GM18858 (cell line): ENCODE data around the gene ASIC1.
A peak's percentile ranks its signal among the peaks of the same experiment; 100 is the strongest.

Experiments used
- ATAC-seq: cut with Tn5 transposase; IDR thresholded peaks from one replicate; pipeline ENCODE4 v1.9.1; 2021; ENCODE audit not compliant: unreplicated experiment

ASIC1 gene

GRCh38 chr12:50060120-50060468 is 2.7 kb downstream of the ASIC1 start:
- ATAC-seq = no peak

DNA sequence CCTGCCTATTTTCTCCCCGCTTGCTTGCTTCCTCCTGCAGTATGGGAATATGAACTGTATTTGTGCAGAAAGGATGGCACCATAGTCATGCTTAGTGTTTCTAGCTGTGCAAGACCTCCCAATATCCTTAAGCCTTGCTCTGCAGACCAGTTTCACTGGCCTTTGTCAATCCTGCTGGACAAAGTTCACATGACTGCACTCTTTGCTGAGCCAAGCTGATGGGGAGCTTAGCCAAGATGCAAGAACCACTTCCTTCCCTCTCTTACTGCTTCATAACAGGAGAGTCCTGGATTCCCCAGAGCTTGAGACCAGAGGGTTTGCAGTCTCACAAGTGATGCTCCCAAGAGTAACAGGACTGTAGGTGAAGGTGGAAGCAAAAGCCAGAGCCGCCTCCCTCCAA is 3.8 kb downstream of the ASIC1 start:
- ATAC-seq = no peak

DNA sequence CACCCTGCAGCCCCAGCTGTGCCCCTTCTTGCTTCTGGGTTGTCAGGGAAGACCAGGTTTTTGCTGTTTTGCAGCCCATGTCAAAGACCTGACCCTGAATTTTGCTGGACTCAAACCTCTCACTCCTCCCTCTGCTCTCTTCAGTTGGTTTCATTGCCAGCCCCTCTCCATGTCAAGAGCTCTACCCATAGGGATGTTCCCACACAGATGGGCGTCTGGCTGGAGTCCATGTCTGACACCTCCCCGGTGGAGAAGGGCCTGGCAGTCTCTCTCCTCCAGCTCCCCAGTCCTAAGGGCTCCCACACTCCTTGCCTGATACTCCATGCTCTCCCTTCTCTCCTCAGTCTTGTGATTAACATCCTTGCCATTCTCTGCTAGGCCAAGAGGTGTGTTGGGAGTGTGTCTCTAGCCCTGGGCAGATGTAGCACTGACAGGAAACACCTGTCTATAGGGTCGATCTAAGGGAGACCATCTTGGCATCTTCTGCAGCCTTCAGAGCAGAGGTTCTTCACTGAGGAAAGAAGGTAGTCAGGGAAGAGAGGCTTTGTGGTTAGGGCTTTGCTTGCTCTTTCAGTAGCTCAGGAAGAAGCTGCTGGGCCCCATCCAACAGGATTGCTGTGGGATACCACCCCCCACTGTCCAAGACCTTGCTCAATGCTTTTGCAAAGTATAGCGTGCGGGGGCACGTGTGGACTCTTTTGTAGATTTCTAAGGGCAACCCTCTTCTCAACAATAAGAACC is 4.7 kb downstream of the ASIC1 start:
- no peak for ATAC-seq

DNA sequence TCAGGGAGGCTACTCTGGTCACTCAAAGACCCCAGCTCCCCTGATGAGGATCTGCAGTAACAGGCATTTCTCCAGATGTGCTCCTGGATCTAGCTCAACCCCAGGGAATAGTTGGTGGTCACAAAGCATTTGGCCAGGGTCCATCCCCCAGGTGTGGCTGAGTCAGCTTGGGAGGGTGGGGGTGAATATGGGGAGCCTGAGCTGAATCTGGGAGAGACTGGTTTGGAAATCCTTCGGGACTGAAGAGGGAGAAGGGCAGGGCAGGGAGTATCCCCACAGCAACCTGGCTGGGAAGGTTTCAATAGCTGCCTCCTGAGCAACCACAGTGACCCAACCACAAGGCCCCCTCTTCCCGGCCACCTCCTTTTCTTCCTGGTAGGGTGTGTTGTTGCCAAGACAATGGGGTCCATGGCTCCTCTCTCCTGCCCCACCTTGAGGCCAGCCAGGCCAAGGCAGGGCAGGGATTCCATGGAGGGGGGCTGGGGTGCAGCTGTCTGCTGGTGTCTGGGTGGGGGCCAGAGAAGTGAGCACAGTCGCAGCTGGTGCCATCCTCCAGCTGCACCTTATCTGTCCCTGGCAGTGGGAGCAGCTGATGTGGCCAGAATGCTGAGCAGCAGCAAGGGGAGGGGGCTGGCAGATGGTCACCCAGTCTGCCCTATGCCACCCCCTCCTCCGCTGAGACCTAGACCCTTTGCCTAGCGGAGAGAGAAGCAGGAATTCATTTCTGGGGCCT is 5.5 kb downstream of the ASIC1 start:
- no peak for ATAC-seq

- ATAC-seq = no peak
Measured at GRCh38 chr12:50065726-50066310, 8.4 kb downstream of the ASIC1 start.

- ATAC-seq = no peak
Measured at GRCh38 chr12:50066402-50066801, 9.0 kb downstream of the ASIC1 start.

GRCh38 chr12:50069069-50069468 is 11.7 kb downstream of the ASIC1 start:
- ATAC-seq = no peak

- no peak for ATAC-seq
Measured at GRCh38 chr12:50069539-50069938, 12.1 kb downstream of the ASIC1 start.

DNA sequence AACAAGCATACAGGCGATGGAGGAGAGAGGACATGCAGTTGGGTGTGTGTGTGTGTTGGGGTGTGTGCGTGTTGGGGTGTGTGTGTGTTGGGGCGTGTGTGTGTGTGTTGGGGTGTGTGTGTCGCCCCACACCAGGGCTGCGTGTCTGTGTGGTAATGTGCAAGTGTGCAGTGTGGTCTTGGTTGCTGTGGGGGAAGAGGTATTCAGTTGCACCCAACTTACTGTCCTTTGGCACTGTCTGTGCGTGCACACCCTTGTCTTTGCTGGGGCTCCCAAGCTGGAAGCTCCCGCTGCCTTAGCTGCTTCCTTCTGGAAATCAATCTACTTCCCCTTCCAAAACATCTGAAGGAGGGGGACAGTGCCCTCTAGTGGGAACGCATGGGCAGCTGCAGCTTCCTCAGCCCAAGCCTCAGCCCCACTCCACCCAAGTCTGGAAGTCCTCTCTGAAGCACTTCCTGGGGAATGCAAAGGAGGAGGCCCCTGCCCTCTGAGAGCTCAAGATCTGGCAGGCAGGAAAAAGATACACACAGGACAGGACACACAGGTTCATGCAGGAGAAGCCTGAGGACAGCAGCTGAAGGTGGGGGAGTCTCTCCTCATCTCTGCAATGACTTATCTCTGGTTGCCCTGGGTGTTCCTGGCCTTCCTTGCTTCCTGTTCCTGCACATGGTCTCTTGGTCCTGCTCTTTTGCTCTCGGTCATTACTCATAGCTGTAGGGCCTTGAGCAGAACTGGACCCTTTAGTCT is 13.1 kb downstream of the ASIC1 start:
- ATAC-seq = no peak

DNA sequence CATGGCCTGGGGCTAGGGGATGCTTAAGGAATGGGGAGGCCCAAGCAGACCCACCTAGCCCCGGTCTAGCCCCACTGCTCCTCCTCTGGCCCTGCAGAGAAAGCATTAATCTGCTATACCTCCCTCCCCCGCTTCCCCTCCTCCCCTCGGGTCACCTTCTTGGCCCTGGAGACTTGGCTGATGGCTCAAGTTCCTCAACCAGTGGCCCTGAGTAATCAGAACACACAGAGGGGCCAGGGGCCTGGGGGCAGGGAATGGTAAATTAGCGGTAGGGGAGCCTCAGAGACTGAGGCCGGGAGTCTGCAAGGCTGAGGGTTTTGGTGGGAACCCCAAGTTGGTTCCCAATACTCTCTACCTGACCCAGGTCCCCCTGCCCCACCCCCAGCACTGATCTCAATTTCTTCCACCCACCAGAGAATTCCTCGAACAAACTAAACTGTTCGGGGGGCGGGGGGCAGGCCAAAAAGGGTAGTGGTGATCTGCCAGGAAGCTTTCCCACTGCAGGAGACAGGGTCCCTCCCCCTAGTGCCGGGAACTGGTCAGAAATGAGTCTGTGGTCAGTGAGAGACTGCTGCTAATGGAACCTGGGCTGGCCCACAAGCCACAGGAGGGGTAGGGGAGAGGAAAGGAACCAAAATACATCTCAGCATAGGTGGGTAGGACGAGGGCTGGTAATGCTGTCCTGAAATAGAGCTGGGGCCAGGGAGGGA is 15.0 kb downstream of the ASIC1 start:
- ATAC-seq = no peak

- no peak for ATAC-seq
Measured at GRCh38 chr12:50073206-50073605, 15.8 kb downstream of the ASIC1 start.

DNA sequence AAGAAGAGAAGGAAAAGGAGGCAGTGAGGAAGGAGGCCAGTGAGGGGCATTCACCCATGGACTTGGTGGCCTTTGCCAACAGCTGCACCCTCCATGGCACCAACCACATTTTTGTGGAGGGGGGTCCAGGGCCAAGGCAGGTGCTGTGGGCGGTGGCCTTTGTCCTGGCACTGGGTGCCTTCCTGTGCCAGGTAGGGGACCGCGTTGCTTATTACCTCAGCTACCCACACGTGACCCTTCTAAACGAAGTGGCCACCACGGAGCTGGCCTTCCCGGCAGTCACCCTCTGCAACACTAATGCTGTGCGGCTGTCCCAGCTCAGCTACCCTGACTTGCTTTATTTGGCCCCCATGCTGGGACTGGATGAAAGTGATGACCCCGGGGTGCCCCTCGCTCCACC is 16.3 kb downstream of the ASIC1 start:
- ATAC-seq = no peak

DNA sequence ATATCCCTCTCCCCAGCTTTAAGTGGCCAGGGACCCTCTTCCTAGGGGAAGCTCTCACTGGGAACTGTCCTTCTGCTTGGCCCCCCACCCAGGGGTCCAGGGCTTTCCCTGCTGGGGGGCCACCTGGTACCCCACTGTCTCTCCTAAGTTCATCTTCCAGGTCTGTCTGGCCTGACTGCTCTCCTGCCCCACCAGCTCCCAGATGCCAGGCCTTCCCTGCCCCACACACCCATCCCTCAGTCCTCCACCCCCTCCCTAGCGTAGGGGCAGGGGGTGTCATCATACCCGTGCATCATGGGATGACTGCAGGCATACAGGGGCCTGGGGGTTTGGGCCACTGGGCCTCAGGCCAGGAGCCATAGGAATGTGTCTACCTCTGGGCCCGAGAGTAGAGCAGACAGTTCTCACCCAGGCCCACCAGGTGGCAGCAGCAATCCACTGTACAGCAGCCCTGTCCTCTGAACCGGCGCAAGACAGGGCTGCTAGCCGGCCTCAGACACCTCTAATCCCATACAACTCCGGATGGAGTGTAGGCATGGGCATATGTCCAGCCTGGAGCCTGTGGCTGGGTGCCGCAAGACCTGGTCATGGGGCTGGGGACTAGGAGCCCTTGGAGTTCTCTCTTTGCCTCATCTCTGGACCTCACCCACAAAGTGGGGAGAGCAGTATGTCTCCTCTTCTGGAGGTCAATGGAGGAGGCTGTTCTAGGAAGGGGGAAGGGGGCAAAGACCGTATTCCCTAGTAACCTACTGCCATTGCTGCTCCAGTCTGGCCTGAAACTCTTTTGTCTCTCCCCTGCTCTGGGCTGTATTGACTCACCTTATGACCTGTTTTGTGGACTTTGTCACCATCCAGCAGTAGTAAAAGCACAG is 17.8 kb downstream of the ASIC1 start:
- peak; percentile 66 for ATAC-seq

DNA sequence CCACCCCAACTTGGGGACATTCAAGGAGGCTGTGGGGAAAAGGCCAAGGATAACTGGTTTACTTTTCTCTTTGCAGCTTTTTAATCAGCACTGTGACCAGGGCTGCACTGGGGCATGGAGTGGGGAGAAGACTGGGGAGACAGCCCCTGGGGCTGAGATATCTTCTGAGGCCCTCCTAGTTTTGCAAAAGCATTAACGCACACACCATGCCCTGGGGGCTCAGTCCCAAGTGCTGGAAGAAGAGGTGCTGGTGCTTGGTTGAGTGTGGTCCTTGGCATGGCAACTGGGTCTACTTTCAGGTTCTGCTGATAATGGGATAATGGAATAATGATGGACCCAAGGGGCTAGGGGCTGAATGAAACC is 18.4 kb downstream of the ASIC1 start:
- ATAC-seq = no peak

DNA sequence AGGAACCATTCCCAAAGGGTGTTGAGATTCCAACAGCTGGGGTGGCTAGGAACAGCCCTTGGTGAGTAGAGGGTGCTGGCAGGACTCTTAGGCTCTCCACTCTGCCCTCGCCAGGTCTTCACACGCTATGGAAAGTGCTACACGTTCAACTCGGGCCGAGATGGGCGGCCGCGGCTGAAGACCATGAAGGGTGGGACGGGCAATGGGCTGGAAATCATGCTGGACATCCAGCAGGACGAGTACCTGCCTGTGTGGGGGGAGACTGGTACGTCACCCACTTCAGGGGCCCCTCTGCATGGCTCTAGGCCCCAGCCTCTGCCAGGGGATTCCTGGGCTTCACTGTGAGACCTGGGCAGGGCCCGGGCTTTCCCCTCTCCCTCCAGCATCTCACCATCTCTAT is 19.7 kb downstream of the ASIC1 start:
- no peak for ATAC-seq

- no peak for ATAC-seq
Measured at GRCh38 chr12:50078281-50078680, 20.9 kb downstream of the ASIC1 start.

DNA sequence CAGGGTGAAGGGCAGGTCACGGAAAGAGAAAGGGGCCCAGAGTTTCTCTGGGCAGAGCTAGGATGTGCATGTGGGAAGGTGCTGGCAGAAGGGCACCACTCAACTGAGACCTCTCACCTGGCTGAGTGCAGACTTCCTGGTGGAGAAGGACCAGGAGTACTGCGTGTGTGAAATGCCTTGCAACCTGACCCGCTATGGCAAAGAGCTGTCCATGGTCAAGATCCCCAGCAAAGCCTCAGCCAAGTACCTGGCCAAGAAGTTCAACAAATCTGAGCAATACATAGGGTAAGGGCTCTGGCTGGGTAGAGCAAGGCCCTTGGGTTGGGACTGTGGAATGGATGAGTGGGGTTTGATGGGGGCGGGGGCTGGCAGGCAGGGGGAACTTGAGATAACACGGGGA is 22.4 kb downstream of the ASIC1 start:
- no peak for ATAC-seq

DNA sequence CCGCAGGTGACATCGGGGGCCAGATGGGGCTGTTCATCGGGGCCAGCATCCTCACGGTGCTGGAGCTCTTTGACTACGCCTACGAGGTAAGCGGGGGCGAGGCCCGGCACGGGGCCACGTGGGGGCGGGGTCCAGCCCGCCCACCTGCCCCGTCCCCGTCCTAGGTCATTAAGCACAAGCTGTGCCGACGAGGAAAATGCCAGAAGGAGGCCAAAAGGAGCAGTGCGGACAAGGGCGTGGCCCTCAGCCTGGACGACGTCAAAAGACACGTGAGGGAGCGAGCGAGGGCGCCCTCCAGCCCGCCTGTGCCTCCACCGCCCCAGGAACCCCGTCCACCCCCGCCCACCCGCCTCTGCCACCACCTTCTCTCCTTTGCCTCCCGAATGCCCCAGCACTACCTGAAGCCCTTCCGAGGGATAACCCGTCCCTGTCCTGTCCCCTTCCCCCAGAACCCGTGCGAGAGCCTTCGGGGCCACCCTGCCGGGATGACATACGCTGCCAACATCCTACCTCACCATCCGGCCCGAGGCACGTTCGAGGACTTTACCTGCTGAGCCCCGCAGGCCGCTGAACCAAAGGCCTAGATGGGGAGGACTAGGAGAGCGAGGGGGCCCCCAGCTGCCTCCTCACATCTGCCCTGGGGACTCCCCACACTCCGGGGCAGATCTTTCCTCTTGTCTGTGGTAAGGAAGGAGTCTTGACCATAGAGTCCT is 23.9 kb downstream of the ASIC1 start:
- ATAC-seq = no peak

GRCh38 chr12:50082644-50083043 is 25.2 kb downstream of the ASIC1 start:
- ATAC-seq = no peak

- ATAC-seq = no peak
Measured at GRCh38 chr12:50083301-50083700, 25.9 kb downstream of the ASIC1 start.
